Ammon's horn (tissue), 1 donor: ENCODE measurements around the gene EXD1.
A peak's percentile ranks its signal among the peaks of the same experiment; 100 is the strongest.
"Not testable (repeated sequence)": the region's sequence is repeated elsewhere in the genome, so short reads cannot be mapped to it uniquely, and the experiment has no call there.

Experiments
- DNase-seq: peaks from one replicate; pipeline ENCODE4 v3.0.0-alpha.2; 2016; ENCODE audit warnings: low spot score

EXD1 gene, protein sequence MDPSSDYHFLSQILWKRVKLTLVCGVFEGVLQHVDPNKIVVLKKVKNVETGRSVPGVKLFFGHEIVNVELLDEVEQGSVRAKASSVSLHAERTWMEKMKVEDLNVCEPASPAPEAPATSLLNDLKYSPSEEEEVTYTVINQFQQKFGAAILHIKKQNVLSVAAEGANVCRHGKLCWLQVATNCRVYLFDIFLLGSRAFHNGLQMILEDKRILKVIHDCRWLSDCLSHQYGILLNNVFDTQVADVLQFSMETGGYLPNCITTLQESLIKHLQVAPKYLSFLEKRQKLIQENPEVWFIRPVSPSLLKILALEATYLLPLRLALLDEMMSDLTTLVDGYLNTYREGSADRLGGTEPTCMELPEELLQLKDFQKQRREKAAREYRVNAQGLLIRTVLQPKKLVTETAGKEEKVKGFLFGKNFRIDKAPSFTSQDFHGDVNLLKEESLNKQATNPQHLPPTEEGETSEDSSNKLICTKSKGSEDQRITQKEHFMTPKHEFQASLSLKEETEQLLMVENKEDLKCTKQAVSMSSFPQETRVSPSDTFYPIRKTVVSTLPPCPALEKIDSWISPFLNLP

DNA sequence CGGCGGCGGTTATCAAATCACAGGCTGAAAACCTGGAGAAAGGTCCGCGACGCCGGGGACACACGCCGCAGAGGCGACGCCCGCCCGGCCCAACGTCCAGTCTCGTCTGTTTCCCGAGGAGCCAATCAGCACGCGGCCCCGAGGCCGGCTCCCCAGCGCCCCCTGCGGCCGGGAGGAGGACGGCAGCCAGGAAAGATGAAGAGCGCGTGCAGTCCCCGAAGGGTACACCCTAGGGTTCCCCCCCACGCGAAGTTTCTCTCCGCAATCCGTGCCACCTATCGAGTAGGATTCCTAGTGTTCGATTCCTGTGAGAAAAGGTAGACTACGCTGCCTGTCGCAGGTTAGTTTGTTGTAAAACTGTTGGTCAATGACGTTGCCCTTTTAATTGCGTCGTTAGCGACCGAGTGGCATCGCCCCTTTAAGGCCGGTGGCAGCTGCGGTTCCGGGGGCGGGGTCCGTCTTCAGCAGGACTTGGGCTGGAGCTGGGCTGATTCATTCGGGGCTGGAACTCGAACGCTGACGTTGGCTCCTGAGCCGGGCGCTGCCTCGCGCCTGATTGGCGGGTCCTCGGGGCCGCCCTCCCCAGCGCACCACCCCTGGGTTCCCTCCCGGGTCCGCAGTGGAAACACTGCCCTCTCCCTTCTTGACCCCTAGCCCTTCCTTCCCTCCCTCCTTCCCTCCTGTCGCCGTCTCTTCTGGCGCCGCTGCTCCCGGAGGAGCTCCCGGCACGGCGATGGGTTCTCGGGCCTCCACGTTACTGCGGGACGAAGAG lies at the start of gene EXD1, which contains the start of gene CHP1:
TSS of gene EXD1 (minus strand) at position 108 of the 772 bp plus-strand sequence. CDS start 4,182 bp downstream, outside the sequence.
TSS of gene CHP1 (plus strand) at position 619 of the 772 bp plus-strand sequence. CDS start at position 734, 115 bp downstream.
- DNase-seq: peak; percentile 99

DNA sequence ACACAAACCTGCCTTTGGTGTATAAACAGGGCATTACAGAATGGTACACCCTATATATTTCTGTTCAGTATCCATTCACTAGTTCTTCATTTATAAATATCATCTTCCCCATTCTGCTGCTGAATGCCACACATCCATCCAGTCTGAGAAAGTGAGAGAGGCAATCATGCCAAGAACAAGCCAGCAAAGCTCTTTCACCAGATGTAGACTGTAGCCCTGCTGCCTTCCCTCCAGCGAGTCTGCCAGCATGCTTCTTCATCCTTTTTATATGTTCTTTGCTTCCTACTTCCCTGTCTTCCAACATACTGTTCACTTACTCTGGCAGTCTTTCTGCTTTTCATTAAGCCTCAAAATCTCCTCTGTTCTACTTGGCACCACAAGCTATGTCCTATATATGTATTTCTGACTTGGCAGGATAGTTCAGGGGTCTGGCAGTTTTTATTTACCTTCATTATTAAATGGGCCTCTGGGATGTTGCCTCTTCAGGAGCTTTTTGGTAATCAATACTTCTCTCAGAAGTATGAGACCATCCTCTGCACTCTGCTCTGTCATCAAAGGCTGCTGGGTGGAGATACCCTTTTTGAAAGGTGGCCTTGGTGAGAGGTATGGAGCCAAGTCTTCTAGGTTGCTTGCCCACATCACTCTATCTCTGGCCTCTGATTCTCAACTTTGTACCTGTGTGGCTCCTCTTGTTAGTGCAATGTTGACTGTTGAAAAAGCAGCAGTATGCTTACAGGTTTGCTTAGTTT lies 49.2 kb upstream of the EXD1 start:
- DNase-seq: peak; percentile 25

DNA sequence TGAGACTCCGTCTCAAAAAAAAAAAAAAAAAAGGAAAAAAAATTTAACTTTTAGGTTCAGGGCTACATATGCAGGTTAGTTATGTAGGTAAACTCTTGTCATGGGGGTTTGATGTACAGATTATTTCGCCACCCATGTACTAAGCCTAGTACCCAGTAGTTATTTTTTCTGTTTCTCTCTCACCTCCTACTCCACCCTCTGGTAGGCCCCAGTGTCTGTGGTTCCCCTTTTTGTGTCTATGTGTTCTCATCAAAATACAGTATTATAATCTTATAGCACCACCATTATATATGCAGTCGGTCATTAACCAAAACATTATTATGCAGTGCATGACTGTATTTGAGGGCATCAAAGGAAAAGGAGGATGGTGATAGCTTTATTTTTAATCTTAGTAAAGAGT lies 47.8 kb upstream of the EXD1 start:
- no peak for DNase-seq

DNA sequence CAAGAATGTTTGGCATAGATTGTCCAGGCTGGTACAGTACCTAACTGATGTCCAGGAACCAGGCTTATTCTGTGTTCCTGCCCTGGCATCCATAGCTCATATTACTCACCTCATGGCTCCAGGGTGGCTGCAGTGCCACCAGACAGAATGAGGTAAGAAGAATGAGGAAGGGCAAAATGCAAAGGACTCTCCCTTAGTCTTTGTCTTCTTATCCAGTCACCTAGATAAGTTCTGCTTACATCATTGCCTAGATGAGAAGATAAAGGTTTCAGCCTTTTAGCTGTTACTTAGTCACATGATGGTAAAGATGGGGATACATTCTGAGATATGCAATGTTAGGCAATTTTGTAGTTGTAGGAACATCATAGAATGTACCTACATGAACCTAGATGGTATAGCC lies 46.3 kb upstream of the EXD1 start:
- no peak for DNase-seq

DNA sequence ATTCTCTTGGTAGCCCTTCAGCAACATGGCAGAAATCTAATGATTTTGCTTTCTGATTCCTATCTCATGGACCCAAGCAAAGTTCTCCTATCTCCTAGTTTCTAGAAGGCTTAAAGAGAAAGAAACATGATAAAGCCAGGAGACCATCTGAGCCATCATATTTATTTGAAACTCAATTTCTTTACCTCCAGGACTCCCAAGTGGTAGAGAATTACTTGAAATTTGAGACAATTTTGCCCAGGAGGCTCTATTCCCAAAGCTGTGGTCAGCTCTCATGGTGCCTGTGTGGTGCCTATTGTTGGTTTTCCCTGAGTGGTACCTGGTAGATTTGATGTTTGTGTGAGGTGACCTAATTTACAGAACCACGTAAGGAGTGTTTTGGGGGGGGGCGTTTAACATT lies 39.3 kb upstream of the EXD1 start:
- DNase-seq: no peak

DNA sequence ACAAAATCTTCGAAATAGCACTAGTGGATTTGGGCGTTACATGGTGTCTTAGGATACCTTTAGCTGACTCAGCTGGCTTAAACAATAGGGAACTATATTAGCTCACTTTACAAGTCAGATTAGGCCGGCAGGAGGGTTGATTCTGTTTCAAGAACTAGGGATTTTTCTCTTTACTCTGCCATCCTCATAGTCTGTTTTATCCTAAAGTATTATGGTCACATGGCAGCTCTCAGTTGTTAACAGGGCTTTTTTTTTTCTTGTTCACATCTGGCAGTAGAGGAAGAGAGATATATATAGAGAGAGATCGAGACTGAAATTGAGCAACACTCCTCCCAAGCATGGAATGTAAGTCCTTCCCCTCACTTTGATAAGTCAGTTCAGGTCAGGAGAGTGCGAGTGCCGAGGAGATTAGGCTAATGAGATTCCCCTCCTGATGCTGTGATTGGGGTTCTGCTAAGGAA lies 33.4 kb upstream of the EXD1 start:
- no peak for DNase-seq

DNA sequence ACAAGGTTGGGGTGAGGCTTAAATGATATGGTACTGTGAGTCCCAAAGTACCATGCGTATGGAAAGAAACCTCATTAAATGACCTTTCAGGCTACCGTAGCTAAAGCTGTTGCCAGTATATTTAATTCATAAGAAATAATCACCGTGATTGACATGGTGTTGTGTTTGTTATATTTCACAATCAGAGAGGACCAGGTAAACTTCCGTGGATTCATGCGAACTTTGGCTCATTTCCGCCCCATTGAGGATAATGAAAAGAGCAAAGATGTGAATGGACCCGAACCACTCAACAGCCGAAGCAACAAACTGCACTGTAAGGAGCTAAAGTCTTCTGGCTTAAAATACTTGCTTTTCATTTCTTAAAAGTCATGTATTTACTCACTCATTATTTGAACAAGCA lies 32.0 kb upstream of the EXD1 start:
- DNase-seq: no peak

DNA sequence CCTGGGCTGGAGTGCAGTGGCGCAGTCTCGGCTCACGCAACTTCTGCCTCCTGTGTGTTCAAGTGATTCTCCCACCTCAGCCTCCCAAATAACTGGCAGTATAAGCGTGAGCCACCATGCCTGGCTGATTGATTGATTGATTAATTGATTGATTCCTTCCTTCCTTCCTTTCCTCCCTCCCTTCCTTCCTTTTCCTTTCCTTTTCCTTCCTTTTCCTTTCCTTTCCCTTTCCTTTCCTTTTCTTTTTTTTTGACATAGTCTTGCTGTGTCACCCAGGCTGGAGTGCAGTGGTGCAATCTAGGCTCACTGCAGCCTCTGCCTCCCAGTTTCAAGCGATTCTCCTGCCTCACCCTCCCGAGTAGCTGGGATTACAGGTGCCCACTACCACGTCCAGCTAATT lies 30.4 kb upstream of the EXD1 start:
- not testable (repeated sequence) for DNase-seq

DNA sequence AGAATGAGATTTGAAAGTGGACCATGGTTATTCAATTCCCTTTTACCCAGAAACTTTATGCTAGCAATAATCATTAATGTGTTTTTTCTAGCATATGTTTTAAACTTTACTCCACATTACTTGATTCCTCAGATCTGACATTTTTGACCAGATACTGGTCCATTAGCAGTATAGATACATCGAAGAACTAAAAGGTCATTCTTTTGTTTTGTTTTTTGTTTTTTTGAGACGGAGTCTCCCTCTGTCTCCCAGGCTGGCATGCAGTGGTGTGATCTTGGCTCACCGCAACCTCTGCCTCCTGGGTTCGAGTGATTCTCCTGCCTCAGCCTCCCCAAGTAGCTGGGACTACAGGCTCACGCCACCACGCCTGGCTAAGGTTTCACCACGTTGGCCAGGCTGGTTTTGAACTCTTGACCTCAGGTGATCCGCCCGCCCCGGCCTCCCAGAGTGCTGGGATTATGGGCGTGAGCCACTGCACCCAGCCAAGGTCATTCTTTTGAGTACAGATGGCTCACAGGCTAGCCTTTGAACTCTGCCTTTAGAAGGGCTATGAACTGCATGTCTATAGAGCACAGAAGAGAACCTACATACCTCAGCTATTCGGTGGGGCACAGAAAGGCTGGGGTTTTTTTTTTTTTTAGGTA lies 29.1 kb upstream of the EXD1 start:
- no peak for DNase-seq

DNA sequence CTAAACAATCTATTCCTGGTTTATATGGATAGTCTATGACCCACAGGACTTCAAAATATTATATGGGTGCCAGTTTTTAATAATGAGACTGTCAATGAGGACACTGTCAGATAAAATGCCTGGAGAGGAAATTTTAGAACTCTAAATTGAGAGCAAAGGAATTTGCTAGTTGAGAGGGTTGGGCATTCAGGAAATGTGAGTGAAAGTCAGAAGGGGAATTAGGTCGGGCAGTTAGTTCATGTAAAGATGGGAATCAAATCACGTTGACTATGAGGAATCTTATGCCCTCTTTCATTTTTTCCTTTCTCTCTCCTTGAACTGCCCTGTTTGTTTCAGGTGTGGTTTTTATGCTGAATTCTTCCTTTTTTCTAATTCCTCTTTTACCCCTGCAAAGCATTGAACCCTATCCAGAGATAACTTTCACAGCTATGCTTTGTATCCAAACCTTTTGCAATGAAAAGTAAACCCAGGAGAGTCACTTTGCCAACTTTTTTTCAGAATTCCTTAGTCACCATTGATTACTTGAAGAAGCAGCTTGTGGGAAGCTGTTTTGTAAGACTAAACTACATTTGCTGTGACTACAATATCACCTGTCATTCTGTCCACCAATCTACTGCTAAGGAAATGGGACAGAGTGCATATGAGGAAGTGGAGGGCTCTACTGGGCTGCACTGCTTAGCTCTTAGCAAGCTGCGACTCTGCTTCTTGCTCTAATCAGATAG lies 28.4 kb upstream of the EXD1 start:
- DNase-seq: peak; percentile 40

DNA sequence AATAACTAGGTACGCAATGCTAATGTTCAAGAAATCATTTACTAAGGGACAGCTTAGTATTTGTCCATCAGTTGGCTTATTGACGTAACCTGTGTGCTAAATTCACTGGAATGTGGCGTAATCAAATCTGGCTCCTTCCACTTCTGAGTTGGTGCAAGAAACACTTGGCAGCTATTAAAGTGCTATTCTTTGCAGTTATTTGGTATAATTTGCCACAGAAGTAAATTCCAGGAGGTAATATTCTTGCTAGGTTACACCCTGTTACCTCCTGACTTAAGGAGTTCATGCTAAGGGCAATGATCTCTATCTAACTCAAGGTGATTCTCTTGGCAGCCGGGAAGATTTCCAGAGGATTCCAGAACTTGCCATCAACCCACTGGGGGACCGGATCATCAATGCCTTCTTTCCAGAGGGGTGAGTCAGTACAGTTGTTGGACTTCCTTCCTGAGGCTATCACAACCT lies 26.1 kb upstream of the EXD1 start:
- DNase-seq: no peak

DNA sequence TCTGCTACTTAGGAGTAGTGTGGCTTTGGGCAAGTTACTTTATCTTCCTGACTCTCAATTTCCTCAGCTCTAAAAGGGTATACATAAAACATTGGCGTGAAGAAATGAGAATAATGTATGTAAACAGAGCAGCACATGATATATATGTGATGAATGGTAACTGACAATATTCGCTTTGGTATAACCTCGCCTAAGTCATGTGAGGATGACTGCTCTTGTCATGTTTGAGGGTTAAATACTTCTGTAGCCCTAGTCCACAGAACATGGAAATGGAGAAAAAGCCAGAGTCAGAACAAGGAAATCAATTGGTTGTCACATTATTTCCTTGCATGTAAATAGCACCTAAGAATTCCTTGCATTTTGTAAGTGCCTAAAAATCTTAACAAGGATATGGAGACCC lies 25.5 kb upstream of the EXD1 start:
- DNase-seq: no peak

DNA sequence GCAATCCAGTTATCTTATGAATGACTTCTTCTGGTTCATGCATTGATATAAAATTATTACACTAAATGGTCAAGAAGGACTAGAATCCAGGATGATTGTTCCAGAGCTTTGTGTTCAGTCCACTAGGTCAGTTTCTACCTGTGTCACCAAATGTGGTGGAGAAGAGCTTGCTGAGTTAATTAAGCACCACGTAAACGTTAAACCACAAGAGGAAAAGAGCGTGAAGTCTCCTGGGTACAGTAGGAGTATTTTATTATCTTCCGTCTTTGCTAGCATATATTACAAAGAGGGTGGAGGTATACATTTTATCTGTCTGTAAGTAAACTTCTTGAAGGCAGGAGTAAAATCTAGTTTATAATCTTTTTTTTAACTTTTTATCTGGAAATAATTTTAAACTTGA lies 24.0 kb upstream of the EXD1 start:
- no peak for DNase-seq

DNA sequence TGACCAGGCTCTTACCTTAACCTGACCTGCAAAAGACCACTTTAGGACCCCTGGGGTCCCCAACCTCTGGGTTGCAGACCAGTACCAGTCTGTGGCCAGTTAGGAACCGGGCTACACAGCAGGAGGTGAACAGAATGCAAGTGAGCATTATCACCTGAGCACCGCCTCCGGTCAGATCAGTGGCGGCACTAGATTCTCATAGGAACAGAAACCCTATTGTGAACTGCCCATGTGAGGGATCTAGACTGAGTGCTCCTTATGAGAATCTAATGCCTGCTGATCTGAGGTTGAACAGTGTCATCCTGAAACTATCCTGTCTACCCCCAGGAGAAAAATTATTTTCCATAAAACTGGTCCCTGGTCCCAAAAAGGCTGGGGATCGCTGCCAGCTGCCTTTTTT lies 20.9 kb upstream of the EXD1 start:
- DNase-seq: no peak

DNA sequence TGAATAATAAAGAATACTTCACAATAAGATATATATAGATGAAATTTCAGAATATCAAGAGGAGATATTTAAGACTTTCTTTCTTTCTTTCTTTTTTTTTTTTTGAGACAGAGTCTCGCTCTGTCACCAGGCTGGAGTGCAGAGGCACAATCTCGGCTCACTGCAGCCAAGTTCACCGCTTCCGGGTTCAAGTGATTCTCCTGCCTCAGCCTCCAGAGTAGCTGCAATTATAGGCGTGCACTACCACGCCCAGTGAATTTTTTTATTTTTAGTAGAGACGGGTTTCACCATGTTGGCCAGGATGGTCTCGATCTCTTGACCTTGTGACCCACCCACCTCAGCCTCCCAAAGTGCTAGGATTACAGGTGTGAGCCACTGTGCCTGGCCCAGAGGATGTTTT lies 20.2 kb upstream of the EXD1 start:
- not testable (repeated sequence) for DNase-seq

DNA sequence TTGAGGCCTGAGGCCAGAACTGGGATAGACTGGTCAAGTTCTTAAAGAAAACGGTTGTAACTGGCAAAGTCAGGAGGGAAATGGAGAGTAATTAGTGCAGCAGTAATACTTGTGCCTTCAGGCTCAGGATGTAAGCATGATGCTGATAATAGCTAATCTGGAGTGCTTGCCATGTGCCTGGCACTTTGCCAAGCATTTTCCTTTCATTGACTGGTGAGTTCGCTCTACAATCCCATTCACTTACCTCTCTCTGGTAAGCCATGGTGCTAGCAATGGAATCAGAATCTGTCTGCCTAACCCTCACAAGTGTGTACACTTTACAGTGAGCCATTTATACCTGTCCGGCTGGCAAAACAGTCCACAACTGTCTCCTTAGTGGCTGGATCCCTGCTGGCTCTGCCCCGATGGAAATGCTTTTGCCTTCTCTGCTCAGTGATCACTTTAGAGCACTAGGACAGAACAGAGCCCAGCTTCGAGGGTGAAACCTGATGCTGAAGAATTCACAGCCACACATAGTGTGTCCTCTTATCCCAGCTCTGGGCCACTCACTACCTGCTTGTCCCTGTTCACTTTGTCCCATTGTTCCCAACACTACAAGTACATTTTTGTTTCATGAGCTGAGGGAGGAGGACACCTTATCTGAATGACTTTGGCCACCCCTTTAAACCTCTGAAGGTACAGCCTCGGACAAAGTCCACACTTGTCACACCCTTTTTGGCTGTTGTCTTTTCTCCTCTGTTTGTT lies 10.8 kb upstream of the EXD1 start:
- peak; percentile 31 for DNase-seq

DNA sequence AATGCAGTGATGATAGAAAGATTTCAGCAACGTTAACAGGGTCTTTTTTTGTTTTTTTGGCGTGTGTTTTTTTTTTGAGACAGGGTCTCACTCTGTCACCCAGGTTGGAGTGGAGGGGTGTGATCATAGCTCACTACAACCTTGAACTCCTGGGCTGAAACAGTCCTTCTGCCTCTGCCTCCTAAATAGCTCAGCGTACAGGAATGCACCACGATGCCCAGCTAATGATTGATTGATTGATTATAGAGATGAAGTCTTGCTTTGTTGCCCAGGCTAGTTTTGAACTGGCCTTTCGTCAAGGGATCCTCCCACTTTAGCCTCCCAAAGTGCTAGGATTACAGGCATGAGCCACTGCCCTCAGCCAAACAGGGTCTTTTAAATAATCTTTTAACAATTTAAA lies 7.5 kb upstream of the EXD1 start:
- no peak for DNase-seq

DNA sequence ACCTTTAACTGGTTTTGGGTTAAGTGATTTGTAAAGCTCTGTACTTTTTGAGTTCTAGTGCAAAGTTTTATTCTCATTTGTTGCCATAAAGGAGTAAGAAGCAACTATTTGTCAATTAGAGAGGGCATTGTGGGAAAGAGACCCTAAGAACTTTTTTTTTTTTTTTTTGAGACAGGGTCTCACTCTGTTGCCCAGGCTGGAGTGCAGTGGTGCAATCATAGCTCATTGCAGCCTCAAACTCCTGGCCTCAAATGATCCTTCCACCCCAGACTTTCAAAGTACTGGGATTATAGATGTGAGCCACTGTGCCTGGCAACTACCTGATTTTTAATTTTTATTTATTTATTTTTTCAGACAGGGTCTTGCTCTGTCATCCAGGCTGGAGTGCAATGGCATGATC lies 5.4 kb upstream of the EXD1 start:
- DNase-seq: no peak

DNA sequence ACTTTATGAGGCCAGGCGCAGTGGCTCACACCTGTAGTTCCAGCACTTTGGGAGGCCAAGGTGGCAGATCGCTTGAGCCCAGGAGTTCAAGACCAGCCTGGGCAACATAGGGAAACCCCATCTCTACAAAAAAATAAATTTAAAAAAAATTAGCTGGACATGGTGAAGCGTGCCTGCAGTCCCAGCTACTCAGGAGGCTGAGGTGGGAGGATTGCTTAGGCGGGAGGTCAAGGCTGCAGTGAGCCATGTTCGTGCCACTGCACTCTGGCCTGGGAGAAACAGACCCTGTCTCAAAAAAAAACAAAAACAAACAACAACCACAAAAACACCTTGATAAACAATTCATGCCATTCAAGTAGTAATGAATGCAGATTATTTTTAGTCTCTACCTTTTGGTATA lies 4.7 kb upstream of the EXD1 start:
- DNase-seq: not testable (repeated sequence)

DNA sequence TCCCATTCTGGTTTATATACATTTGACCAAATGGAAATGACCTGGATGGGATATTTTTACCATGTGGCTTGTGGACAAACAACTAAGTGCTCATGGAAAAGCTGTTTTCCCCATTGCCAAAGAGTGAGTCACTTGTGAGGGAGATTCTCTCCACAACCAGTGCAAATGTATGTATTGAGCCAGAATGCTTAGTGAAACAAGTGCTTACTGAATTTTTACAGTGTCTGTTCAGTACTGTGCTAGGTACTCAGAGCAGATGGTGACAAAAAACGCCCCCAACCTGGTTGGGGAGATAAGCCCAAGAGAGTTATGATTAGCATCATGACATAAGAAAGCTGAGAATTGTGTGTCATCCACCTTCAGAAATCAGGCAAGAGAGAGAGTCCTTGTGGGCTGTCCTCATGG lies 2.8 kb upstream of the EXD1 start:
- DNase-seq: peak; percentile 49
